GM21576 (cell line): ENCODE data around the gene PGM2L1.
"Not testable (repeated sequence)": the region's sequence is repeated elsewhere in the genome, so short reads cannot be mapped to it uniquely, and the experiment has no call there.

Experiments used
- ATAC-seq: cut with Tn5 transposase; IDR thresholded peaks from one replicate; pipeline ENCODE4 v1.9.1; 2021; ENCODE audit warnings: mild to moderate bottlenecking, moderate library complexity; ENCODE audit not compliant: unreplicated experiment

PGM2L1 gene

DNA sequence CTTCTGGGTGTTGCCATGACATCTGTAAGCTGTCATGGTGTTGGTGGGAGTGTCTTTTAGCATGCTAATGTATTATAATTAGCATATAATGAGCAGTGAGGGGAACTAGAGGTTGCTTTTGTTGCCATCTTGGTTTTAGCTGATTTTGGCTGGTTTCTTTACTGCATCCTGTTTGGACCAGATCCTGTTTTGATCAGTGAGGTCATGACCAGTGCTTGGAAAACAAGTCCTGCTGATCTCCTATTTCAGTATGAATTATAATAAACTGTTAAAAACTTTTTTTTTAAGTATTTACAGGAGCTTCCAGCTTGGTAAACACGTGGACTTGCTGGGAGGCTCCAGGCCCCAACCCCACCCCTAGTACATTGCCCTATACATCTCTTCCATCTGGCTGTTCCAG is 56.3 kb downstream of the PGM2L1 start:
- no peak for ATAC-seq

DNA sequence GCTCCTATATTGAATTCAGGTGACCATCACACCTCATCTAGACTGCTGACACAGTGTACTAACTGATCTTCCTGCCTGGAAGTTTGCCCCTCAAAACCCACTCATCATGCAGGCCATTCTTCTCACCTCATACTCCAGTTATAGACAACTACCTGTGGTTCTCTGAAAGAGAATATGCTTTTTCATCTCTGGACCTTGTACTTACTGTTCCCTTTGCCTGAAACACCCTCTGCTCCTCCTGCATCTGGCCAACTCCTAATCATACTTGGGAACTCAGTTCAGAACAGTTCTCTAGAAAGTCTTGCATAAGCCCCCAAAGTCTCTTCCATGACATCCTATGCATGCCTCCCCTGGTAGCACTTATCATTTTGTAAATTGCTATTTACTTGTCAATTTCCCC is 58.6 kb downstream of the PGM2L1 start:
- no peak for ATAC-seq

DNA sequence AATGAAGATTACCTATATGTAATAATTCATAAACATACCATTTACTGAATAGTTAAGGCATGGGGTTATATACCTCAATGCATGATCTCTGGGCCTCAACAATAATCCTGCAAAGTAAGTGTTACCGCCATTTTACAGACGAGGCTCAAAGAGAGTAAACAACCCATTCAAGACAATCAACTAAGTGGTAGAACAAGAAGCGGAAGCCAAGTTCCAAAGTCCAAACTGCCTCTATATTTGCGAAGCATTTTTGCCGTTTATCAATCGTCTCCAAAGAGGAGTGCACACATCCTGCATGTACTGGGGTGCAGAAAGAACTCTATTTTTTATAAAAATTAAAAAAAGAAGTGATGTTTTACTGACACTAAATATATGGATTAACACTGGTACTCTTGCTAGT is 59.3 kb downstream of the PGM2L1 start:
- no peak for ATAC-seq

DNA sequence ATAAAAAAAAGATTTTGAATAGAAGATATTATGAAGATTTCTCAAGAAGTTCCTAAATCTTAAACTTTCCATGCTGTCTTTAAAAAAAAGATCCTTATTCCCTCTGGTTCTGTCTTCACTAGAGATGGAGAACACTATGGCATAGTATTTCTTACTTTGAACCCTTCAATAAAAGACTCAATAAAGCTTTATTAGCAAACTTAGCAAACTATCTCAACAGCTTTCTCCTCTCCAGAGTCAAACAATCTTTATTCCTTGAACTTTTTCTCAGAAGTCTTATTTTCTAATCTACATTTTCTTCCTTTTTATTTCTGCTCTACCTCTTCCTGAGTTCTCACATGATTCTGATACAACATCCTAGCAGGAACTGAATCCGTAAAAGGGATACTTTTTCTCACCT is 65.0 kb downstream of the PGM2L1 start:
- no peak for ATAC-seq

DNA sequence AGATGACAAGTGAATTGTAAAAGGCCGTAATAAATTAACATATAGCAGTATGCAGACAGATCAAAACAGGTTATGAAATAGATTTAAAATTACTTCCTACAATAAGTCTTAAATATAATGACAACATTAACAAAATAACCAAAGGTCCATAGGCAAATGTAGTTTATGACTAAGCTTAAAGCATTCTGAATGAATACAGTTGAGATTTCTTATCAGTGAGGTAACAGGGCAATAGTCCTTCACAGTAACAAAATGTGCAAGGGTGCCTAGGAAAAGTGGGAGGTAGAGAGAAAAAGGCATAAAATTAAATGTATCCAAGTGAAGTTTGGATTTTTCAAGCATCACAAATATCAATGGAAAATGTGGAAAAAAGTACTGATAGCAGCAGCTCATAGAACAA is 65.9 kb downstream of the PGM2L1 start:
- ATAC-seq = no peak

DNA sequence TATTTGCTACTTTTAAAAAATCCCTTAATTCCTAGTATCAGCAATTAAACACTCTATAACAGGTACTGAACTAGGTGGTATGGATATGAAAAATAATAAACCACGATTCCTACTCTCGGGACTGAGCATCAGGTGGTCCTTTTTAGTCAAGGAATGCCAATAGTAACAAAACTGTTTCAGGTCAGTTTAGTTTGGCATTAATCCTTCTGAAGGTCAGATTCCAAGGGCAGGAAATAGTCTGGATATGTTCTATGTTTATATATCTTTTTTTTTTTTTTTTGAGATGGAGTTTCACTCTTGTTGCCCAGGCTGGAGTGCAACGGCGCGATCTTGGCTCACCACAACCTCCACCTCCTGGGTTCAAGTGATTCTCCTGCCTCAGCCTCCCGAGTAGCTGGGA is 67.2 kb downstream of the PGM2L1 start:
- ATAC-seq = not testable (repeated sequence)

DNA sequence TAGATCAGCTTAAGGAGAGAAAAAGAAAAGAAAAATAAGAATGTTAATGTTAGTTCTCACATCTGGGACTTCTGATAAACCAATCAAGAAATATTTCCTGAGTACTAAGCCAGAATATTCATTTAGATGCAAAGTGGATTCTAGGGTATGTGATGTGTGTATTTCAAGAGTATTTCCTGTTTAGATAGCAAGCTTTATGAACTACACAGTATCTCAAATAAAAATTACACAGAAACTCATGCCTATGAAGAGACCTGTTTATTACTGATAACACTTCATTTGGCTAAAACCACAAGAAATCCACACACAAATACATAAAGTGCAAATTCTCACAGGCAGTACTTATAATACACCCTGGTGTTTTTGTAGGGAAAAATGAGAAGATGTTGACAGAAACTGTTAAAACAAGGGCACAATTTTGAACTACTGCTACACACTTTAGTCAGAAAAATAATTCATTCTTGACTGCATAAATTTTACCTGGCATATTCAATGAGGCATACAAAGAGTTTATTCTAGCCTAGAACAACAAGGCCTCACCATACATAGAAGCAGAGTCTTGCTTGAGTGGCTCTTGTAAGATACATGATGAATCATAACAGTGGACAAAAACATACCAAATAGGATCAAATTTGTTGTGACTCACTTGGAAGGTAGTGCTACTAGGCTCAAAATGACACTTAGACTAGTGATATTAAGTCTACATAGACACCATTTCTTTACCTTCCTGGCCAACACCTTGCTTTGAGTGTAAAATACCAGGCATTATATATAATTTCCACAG is 68.0 kb downstream of the PGM2L1 start:
- ATAC-seq = no peak

DNA sequence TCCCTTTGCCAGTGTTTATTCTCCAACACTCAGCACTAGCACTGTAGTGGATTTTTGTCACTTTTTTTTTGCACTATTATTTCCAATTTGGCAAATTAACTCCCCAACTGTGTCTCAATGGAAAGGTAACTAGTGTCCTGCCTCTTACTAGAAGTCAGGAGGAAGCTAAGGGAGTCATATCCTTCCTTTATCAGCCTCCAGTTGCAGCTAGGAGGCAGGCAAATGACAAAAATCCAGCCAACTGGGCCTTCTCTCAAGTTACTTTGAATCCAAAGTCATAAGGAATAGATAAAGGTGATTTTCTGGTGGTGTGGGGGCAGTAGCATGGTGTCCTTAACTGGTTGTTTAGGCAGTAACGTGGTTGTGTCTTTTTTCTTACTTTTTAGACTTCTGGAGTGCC is 71.2 kb downstream of the PGM2L1 start:
- ATAC-seq = no peak

DNA sequence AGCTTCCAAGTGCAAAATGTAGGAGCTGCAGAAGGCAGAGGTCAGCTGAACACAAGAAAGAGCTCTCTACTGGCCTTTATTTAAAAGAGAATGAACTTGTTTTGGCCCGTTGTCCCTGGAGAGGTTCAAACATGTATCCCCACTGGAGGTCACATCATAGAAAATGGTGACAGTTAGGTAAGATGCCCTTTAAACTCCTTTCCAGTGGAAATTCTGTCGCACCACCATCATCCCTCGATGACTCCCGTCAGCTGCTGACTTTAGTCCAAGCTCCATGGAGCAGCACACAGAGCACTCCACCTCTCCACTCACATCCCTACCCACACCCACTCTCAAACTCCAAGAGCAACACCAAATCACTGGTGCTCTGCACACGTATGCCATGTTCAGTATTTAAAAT is 71.6 kb downstream of the PGM2L1 start:
- ATAC-seq = no peak

DNA sequence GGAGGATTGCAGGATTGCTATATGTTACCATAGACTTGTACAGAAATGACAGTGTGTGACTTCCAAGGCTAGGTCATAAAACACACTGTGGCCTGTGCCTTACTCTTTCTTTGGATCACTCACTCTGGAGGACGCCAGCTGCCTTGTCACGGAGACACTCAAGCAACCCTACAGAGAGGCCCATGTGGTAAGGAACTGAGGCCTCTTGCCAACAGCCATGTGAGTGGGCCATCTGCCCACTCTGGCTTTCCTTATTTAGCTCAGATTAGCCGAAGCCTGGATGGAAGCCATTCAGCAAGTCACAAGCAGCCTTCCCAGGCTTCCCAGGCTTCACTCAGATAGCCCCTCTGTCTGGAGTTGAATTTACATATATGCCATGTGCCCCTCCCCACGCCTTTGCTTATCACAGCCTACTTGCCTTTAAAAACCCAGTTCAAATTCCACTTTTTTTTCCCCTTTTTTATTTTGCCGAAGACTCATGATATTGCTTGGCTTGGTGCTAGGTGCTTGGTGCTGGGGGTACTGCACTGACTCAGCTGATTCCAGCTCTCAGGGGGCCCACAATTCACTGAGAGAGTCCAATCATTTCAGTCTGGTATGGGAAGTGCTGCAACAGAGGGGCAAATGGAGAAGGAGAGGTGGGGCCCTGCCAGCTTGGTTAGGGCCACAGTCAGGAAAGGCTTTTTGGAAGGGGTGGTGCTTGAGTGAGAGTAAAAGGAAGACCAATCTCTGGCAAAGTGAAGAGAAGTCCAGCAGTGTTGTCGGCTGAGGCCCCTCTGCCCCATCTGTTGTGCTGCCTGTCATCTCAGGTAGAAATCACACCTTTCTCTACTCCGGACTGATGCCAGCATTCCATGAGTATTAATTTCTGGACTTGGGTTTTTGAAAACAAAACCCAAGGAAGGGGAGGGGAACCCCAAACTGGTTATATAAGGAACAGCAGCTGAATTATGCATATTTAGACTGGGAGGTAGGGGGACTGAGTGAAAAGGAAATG is 72.3 kb downstream of the PGM2L1 start:
- ATAC-seq = no peak

DNA sequence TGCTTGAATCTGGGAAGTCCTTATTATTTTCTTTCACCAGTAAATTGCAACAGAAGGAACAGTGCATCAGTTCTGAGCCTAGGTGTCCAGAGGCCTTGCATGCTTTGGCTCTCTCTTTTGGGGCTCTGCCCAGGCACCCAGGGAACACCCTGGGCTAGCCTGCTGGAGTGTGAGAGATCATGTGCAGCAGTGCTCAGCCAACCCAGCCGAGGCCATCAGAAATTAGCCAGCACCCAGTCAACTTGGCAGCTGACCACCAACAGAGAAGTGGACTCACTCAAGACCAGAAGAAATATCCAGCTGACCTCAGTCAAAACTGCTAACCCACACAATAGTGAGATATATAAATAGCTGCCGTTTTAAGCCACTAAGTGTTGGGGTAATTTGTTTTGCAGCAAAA is 75.6 kb downstream of the PGM2L1 start:
- no peak for ATAC-seq

DNA sequence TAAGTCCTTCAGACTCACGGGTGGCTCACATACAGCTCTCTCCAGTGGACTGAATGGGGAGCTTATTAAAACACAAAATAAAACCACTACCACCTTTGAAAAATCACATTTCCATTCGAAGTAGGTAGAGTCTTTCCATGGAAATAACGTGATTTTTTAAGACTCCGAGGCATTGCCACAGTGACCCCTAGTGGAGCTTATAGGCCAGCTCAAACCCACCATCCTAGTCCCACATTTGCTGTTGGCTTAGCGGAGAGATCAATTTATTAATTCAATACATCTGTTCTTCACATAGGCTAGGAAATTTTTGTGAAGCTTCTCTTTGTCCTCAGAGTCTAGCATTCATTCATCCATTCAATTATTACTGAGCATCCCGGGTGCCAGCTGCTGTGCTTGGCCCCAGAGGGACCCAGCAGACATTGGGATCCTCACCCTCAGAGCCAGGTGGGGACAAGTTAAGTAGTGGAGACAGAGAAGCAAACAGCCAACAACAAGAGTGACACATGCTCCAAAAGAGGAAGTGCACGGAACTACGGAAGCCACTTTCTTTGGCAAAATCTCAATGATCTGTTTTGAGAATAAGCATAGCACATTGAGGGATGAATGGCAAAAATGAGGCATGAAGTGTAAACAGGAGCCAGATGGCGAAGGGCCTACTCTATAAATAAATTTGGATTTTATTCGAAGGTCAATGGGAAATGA is 76.6 kb downstream of the PGM2L1 start:
- no peak for ATAC-seq

DNA sequence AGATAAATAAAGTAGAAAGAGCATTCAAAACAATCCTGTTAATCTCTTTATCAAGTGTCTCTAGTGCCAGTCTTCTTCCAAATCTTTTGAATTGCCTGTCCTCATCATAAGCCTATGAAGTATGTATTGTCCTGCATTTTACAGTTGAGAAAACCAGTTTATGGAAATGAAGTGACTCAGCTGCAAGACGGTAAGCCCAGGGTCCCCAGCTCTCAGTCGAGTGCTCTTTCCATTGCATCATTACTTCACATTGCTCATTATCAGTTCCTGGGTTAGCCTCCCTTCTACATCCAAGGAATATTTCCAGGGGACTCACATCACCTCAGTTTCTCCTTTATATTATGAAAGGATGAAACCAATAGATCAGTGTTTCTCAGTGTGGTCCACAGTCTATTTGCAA is 77.7 kb downstream of the PGM2L1 start:
- ATAC-seq = no peak

DNA sequence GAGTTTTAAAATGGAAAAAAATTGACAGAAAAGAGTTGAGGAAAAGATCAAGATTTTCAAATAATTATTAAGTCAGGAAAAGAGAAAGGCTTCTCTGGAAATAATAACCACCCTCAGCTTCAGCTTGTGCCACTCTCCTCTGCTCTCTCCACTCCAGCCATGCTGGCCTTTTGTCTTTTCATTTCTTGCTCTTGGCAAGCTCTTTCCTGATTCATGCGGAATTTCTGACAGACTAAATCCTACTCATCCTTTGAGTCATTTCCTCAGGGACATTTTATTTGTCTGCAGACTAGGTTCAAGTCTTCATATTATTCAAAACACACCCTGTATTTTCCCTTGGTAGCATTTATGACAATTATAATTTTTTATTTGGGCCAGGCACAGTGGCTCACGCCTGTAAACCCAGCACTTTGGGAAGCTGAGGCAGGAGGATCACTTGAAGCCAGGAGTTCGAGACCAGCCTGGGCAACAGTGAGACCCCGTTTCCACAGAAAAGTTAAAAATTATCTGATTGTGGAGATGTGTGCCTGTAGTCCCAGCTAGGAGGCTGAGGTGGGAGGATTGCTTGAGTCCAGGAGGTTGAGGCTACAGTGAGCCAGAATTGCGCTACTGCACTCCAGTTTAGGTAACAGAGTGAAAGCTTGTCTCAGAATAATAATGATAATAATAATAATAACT is 79.0 kb downstream of the PGM2L1 start:
- ATAC-seq = no peak

DNA sequence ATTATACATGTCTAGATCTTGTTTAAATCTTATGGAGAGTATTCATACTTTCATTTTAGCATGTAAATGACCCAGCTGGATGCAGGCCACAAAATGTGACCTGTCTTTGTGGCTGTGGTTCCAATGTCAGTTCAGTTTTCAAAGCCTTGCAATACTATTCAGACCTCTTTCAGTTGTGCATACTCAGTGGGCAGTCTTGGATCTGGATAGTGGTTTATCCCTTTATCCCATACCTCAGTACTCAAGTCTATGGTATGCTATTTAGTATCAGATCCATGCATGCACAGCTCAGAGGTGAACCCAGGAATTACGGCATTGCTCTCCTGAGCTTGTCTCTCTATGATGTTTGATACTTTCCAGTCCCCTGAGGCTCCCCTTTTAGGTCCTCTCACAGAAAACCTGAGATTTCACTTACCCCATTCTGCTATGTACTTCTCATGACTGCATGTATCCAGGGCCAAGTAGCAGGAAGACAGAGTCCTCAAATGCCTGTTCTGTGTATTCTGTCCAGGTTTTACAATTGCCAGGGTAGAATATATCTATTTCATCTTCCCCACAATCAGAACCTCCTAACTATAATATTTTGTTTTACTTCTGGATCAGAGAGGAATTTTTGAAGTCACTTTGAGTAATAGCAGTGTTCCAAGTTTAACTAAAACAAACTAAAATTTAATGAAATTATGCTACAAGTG is 79.8 kb downstream of the PGM2L1 start:
- no peak for ATAC-seq

DNA sequence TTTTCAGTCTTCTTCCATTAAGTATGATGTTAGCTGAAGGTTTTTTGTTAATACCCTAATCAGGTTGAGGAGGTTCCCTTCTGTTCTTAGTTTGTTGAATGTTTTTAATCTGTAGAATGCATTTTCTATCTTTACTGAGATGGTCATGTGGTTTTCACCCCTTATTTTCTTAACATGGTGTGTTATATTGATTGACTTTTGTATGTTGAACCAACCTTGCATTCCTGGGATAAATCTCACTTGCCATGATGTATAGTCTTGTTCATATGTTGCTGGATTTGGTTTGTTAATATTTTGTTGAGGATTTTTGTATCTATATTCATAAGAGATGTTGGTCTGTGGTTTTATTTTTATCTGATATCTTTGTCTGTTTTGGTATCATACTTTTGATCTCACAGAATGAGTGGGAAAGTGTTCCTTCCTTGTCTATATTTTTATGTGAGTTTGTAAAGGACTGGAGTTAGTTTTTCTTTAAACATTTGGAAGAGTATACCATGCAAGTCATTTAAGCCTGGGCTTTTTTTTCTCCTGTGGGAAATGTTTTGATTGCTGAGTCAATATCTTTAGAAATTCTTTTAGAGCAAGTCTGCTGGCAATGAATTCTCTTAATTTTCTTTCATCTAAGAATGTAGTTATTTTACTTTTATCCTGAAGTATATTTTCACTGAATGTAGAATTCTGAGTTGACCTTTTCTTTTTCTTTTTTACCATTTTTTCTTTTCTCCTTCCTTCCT is 81.3 kb downstream of the PGM2L1 start:
- ATAC-seq = no peak

DNA sequence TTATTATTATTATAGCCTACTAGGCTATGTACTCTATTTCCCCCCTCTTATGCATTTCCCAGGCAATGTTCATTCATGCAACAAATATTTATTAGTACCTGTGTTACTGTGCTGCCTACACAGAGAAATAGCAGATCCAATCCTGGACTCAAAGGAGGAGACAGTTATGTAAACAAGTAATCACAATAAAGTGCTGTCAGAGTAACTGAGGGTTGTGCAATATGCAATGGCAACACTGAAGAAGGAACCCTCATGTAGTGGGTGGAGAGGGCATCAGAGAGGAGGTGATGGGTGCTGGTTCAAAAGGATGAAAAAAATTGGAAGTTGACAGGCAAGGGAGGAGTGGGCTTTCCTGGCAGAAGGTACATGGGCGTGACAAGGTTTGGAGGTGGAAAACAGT is 85.9 kb downstream of the PGM2L1 start:
- ATAC-seq = no peak

DNA sequence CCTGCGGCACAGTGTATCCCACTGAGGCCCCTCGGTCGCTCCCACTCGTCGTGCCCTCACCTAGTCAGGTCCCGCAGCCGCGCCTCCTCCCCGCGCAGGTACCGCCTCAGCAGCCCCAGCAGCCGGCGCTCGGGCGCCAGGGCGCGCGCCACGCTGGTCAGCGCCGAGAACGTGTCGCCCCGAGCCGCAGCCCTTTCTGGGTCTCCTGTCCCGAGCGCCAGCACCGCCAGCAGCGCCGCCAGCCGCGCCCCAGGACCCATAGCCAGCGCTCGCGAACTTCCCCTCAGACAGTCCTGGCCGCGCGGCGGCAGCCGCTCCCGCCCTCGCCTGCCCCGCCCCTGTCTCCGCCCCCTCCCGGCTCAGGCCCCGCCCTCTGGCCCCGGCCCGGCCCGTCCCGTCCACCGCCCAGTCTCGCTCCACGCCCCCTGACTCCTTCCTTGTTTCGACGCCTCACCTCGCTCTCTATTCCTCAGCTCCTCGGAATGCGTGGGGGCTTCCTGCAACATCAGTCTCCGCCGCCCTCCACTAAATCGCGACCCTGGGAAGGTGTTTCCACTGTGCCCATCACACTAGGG is 86.8 kb downstream of the PGM2L1 start, which contains the start of gene P4HA3:
Gene P4HA3, minus strand, starts transcription at position 289 of the 575 bp plus-strand sequence. Its CDS starts 29 bp downstream, at position 260.
- no peak for ATAC-seq

DNA sequence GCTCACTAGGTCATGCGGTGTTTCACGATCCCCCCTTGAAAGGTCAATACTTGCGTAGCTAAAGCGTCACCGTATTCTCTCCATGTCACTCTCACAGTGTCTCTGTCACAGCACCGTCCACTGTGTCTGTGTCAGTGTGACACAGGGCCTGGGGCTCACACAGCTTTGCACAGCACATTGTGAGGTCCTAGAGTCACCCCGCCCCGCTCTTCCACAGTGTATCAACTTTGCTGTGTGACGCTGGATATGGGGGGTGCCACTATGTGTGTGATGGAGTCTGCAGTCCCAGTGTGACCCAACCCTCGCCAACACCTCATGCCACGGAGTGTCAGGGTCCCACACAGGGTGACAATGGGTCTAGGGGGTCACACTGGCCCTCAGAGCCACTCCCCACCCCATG is 87.4 kb downstream of the PGM2L1 start:
- no peak for ATAC-seq
